GM12874 (cell line): Measurements from ENCODE around the gene KCTD13.
A peak's percentile ranks its signal among the peaks of the same experiment; 100 is the strongest.

Experiments used
- TF ChIP-seq, protein P1 (sequence below): IDR thresholded peaks from 2 replicates; pipeline ENCODE4 v1.5.1; 2011; ENCODE audit warnings: low read depth, mild to moderate bottlenecking, control low read depth, low read length, moderate library complexity; ENCODE audit not compliant: insufficient read depth

Gene KCTD13

DNA sequence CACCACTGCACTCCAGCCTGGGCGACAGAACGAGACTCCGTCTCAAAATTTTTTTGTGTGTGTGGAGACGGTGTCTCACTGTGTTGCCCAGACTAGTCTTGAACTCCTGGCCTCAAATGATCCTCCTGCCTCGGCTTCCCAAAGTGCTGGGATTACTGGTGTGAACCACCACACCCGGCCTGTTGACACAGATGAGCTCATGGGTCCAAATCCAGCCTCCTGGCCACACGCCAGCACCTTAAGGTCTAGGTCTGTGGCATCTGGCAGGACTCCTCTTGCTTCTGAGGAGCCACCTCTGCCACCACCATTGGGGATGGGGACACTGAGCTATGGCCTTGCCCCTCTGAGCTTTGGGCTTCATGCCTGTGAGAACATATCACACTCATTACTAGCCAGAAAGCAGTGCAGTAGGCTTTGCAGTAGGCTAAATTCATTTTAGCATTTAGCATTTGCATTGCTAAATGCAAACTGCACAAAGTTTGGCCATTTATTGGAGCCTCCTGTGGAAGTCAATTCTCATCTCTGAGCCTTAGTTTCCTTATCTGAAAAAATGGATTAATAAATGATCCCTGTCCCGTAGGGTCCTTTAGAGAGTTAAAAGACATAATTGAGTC is 57.5 kb downstream of the KCTD13 start:
- TF ChIP-seq, protein P1, sequence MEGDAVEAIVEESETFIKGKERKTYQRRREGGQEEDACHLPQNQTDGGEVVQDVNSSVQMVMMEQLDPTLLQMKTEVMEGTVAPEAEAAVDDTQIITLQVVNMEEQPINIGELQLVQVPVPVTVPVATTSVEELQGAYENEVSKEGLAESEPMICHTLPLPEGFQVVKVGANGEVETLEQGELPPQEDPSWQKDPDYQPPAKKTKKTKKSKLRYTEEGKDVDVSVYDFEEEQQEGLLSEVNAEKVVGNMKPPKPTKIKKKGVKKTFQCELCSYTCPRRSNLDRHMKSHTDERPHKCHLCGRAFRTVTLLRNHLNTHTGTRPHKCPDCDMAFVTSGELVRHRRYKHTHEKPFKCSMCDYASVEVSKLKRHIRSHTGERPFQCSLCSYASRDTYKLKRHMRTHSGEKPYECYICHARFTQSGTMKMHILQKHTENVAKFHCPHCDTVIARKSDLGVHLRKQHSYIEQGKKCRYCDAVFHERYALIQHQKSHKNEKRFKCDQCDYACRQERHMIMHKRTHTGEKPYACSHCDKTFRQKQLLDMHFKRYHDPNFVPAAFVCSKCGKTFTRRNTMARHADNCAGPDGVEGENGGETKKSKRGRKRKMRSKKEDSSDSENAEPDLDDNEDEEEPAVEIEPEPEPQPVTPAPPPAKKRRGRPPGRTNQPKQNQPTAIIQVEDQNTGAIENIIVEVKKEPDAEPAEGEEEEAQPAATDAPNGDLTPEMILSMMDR = no peak

GRCh38 chr16:29864205-29864604 is 61.8 kb downstream of the KCTD13 start:
- TF ChIP-seq, protein P1 = no peak

DNA sequence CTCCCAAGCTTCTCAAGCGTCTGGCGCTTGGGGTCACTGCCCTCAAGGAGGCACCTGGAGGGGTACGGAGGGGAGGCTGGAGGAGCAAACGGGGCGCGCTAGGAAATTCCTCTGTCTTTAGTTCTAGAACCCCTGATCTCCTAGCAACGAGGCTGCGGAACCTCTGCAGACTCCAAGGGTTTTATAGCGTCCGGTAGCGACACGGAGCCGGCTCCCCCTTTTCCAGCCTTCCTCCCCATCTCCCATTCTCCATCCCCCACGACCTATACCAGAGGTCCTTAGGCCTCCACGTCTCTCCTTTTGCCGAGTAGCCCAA is 62.4 kb downstream of the KCTD13 start:
- TF ChIP-seq, protein P1 = no peak

GRCh38 chr16:29862884-29863668 is 63.0 kb downstream of the KCTD13 start, which contains the start of gene CDIPT:
CDIPT (minus strand) TSS chr16:29863226; CDS start chr16:29862857, 369 bp downstream.
- TF ChIP-seq, protein P1 = peak; percentile 84

DNA sequence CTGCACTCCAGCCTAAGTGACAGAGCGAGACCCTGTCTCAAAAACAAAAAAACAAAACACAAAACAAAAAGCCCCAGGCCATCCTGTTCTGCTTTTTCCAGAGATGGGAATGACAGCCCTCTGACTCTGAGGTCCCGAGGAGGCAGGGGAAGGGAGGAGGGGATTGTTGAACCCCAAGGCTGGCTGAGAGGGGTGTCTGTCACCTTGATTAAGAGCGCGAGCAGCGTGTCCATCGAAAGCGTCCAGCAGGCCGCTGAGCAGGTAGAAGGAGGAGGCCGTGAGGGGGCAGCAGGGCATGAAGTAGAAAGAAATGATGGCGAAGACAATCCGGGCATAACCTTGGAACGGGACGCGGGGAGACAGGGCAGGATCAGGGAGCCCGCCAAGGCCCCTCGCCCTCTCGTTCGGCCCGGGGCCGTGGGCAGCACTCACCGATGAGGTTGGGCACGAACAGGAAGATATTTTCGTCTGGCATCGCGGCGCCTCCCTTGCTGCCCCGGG is 63.6 kb downstream of the KCTD13 start:
- TF ChIP-seq, protein P1 = 0 out of 2 replicates have a peak, but pooled peaks have one; percentile 3

DNA sequence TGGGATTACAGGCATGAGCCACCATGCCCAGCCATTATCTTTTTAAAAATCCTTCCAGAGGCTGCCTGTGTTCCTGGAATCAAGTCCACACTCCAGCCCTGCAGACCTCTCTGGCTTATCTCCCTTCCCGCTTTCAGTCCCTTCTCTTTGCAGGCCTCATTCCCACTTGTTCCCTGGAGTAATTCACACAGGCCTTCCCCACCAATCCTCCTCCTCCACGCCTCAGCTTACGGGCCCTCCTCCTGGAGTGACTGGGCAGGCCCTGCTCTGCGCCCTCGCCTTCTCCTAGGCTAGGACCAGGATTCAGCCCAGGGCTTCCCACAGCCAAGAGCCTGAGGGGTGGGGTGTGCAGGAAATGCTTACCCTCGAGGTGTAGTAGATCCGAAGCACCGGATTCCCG is 65.8 kb downstream of the KCTD13 start:
- TF ChIP-seq, protein P1 = no peak

- TF ChIP-seq, protein P1 = no peak
These were observed 67.1 kb downstream of the KCTD13 start for GRCh38 chr16:29858974-29859373.
